Measurements from ENCODE around the gene LDHD.

Gene LDHD

GRCh38 chr16:75073545-75074303 is 42.9 kb downstream of the LDHD start:
- H3K9me3 ChIP-seq, result no peaks in the 10 kb centered on the region
- no peak overlapping the region for H3K27ac ChIP-seq
- peaks cover 0 to under 1% (median 0%) of the 10 kb centered on the region in 4 donors for H3K4me1 ChIP-seq
- no peak for DNase-seq
- TF ChIP-seq, protein P1, sequence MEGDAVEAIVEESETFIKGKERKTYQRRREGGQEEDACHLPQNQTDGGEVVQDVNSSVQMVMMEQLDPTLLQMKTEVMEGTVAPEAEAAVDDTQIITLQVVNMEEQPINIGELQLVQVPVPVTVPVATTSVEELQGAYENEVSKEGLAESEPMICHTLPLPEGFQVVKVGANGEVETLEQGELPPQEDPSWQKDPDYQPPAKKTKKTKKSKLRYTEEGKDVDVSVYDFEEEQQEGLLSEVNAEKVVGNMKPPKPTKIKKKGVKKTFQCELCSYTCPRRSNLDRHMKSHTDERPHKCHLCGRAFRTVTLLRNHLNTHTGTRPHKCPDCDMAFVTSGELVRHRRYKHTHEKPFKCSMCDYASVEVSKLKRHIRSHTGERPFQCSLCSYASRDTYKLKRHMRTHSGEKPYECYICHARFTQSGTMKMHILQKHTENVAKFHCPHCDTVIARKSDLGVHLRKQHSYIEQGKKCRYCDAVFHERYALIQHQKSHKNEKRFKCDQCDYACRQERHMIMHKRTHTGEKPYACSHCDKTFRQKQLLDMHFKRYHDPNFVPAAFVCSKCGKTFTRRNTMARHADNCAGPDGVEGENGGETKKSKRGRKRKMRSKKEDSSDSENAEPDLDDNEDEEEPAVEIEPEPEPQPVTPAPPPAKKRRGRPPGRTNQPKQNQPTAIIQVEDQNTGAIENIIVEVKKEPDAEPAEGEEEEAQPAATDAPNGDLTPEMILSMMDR (IDR thresholded peaks at IDR 0.05), result no peak
- intact Hi-C loops (cut with DNase I; ENCODE audit: low total_unique reads), result no loop called here
- no peaks in the 10 kb centered on the region for H3K27me3 ChIP-seq
- H3K4me3 ChIP-seq, result no peak overlapping the region
- no peaks in the 10 kb centered on the region for H3K36me3 ChIP-seq

DNA sequence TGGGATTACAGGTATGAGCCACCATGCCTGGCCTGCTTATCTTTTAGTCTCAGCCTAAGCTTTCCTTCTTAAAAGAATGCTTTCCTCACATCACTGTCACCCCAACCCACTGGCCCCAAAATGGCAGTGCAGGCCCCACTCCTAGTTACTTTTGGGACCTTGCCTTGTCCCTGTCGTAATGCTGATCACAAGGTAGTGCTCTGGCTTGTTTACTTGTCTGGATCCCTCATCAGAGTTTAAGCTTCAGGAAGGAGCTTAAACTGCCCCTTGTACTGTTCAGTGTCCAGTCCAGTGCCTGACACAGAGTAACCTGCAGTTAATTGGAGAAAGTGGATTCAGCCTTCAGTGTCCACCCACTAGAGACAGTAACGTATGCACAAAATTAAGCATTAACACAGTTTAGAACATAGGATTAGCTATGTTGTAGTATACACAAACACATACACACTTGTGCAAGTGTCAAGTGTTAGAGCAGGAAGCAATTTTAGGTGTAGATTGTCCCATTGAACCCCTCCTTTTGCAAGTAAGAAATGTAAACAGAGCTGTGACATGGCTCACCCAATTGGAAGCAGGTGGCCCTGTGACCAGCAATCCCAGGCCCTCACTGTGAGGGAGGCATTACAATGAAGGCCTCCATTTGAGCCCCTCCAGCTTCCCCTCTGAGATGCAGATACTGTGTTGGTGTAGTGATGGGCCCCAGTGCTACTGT is 44.2 kb downstream of the LDHD start:
- Histone ChIP-seq H3K4me1 (no peaks in the 10 kb centered on the region), H3K4me3 (no peak overlapping the region), H3K36me3 (no peaks in the 10 kb centered on the region), H3K9me3 (no peaks in the 10 kb centered on the region), H3K27me3 (no peaks in the 10 kb centered on the region), H3K27ac (no peak overlapping the region)
- DNase-seq, result no peak
- intact Hi-C loops (cut with DNase I; ENCODE audit: low total_unique reads), result no loop called here
- TF ChIP-seq, protein P1 (IDR thresholded peaks at IDR 0.05), result no peak

- Histone ChIP-seq H3K27ac (no peak overlapping the region), H3K27me3 (no peaks in the 10 kb centered on the region), H3K4me1 (no peaks in the 10 kb centered on the region), H3K36me3 (no peaks in the 10 kb centered on the region), H3K4me3 (no peak overlapping the region), H3K9me3 (no peaks in the 10 kb centered on the region)
- DNase-seq, result no peak
- TF ChIP-seq, protein P1 (IDR thresholded peaks at IDR 0.05), result no peak
- intact Hi-C loops (cut with DNase I; ENCODE audit: low total_unique reads), result no loop called here
These were observed 45.0 kb downstream of the LDHD start for GRCh38 chr16:75071621-75072020.

DNA sequence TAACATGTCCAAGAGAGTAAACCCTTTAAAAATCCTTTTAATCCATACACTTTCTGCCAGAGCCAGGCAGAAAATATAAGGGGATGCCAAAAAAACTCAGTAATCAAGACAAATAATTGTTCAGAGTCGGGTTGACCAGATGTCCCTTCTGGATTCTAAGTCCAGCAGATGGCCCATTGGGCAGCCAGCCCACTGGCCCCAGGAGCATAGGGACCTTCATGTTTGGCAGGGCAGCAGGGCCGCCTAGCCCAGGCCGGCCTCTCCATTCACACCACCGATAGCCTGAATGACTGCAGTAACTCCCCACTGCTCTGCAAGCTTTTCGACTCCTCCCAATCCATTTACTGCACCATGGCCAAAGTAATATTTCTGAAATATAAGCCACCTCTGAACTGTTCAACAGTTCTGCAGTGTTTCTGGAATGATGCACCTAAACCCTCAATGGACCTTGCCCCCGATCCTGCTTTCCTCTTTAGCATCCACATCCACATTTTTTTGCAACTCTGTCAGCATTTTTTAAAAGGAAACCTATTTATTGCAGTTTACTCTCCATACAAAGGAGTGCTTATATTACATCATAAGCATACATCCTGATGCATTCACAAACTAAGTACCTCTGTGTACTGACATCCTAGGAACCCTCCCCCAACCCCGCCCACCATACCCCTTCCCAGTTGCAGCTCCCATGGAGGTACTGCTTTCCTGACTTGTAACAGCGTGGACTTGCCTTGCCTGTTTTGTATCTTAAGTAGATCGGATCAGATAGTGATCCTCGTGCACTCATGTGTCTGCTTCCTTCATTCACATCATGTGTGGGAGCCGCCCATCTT is 46.4 kb downstream of the LDHD start:
- TF ChIP-seq, protein P1 (IDR thresholded peaks at IDR 0.05), result no peak
- Histone ChIP-seq H3K4me3 (no peak overlapping the region), H3K27ac (no peak overlapping the region), H3K4me1 (no peaks in the 10 kb centered on the region), H3K9me3 (no peaks in the 10 kb centered on the region), H3K27me3 (no peaks in the 10 kb centered on the region), H3K36me3 (no peaks in the 10 kb centered on the region)
- no peak for DNase-seq
- intact Hi-C loops (cut with DNase I; ENCODE audit: low total_unique reads), result no loop called here

DNA sequence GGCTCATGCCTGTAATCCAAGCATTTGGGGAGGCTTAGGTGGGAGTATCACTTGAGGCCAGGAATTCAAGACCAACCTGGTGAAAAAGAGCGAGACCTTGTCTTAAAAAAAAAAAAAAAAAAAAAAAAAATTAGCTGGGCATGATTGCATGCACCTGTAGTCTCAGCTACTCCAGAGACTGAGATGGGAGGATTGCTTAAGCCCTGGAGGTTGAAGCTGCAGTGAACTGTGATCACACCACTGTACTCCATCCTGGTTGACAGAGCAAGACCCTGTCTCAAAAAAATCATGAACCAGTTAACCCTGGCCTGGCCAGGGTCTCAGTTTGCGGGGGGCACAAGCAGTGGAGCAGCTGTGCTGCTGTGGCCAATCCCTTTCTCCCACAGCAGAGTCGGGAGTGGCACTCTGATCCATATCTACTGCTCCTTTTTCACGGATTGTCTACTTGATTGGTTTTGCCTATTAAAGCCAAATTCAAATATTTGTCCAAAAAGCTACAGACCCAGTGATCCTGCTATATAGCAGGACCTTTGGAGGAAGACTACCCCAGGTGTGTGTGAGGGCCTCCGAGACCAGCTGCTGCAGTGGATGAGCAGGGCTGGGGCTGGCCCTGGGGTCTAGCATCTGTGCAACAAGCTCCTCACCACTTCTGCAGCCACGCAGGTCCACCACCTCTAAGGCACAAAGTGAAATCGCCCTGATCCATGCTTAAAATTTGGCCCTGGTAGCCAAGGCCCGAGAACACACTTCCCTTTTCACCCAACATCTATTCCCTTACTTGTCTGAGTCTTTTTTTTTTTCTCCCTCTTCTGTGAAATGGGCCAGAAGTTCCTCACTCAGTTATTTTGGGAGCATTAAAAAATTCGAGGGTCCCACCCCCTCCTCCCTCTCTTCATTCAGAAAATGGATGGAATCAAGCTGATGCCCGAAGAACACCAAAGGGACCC is 48.2 kb downstream of the LDHD start:
- no peaks in the 10 kb centered on the region for H3K4me1 ChIP-seq
- H3K27me3 ChIP-seq, result no peaks in the 10 kb centered on the region
- DNase-seq, result no peak
- no peaks in the 10 kb centered on the region for H3K9me3 ChIP-seq
- no peak overlapping the region for H3K27ac ChIP-seq
- intact Hi-C loops (cut with DNase I; ENCODE audit: low total_unique reads), result no loop called here
- H3K4me3 ChIP-seq, result no peak overlapping the region
- H3K36me3 ChIP-seq, result no peaks in the 10 kb centered on the region
- TF ChIP-seq, protein P1 (IDR thresholded peaks at IDR 0.05), result no peak

Data from tibial artery (tissue), 4 donors.